ENCODE results near the gene DACT3. TPM values are rescaled to one million over a fixed set of nuclear protein-coding genes. Genes with fewer than 3 reads are reported as not detected.
A peak's percentile ranks its signal among the peaks of the same experiment; 100 is the strongest.

DACT3 gene
- total and polyA plus RNA-seq, 2 experiments from 2014 or later, result 0.78 to 2.6 TPM

DNA sequence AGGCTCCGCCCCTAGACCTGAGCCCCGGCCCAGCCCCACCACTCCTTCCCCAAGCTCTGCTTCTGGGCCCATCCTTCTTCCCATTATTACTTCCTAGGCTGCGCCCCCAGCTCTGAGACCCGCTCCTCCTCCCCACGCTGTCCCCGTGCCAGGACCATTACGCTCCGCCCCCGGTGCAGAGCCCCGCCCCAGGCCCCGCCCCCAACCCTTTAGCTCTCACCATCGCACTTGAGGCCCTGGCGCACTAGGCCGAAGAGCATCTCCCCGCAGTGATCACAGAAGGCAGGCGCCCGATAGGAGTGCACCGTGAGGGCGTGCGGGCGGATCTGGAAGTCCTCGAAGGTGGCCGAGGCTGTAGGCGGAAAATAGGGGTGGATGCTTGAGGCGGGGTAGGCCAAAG lies 49.7 kb upstream of the DACT3 start:
- Mint-ChIP-seq H3K36me3 (ENCODE audit: low read depth) (peaks cover 51% of the 10 kb centered on the region), H3K9me3 (no peaks in the 10 kb centered on the region), H3K4me1 (peaks cover 18% of the 10 kb centered on the region), H3K4me3 (no peak overlapping the region), H3K27ac (no peak overlapping the region), H3K27me3 (ENCODE audit: insufficient read depth, low read depth, poor library complexity) (peaks cover 12% of the 10 kb centered on the region)
- Histone ChIP-seq H3F3A (replicated peaks; ENCODE audit: low read depth) (peaks cover 14% of the 10 kb centered on the region), H2AFZ (no peak overlapping the region), H3K4me3 (no peak overlapping the region), H3K27ac (ENCODE audit: low read depth) (peak overlapping the region; percentile 84), H3K79me2 (replicated peaks; ENCODE audit: insufficient read depth) (peaks cover 28% of the 10 kb centered on the region), H3K4me2 (no peak overlapping the region), H3K27me3 (ENCODE audit: insufficient read depth) (no peaks in the 10 kb centered on the region), H3K36me3 (ENCODE audit: insufficient read depth) (0 out of 2 replicates have a peak, but pooled peaks cover 13% of the 10 kb centered on the region), H3K9me2 (ENCODE audit: insufficient read depth) (no peaks in the 10 kb centered on the region), H4K20me1 (replicated peaks; ENCODE audit: insufficient read depth) (peaks cover 24% of the 10 kb centered on the region), H3K4me1 (ENCODE audit: insufficient read depth) (peaks cover 20% of the 10 kb centered on the region)
- peak; percentile 76 for ATAC-seq
- peak; percentile 54 for TF ChIP-seq POLR2AphosphoS5 (IDR thresholded peaks at IDR 0.05; ENCODE audit: low read depth)
- TF ChIP-seq STAT1 (IDR thresholded peaks at IDR 0.05; ENCODE audit: unreplicated experiment), result no peak
- peak; percentile 89 for DNase-seq (ENCODE audit: low spot score)

DNA sequence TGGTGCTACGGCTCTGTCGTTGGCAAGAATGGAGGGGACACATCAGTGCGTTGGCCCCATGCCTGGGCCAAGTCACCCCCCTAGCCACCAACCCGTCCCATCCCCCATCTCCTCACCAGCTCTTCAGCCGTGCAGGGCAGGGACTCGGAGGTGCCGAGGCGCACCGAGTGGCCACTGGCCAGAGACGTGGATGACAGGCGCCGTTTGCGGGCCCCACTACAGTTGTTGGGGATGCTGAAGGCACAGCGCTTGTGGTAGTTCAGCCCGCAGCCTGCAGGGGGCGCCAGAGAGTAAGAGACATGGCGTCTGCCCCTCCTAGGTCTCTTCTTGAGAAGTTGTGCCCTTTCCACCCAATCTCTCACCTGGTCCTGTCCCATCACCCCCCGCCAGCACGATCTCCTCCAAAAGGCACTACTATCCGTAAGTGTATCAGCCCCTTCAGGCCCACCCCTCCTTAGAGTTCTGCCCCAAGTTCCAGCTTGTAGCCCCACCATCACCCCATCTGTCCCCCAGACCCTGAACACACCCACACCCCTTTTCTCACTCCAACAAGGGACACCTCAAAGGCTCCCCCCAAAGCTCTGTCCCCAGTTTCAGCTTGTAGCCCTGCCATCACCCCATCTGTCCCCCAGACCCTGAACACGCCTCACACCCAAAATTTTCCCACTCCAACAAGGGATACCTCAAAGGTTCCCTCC lies 43.5 kb upstream of the DACT3 start:
- H3K36me3 Mint-ChIP-seq (ENCODE audit: low read depth), result peaks cover 79% of the 10 kb centered on the region
- no peak overlapping the region for H3K27ac Mint-ChIP-seq
- no peaks in the 10 kb centered on the region for H3K79me2 ChIP-seq (replicated peaks; ENCODE audit: insufficient read depth)
- no peaks in the 10 kb centered on the region for H3K27me3 ChIP-seq (ENCODE audit: insufficient read depth)
- H2AFZ ChIP-seq, result no peak overlapping the region
- ATAC-seq (peak; percentile 97), DNase-seq (ENCODE audit: low spot score) (peak; percentile 95)
- H3K9me2 ChIP-seq (ENCODE audit: insufficient read depth), result no peaks in the 10 kb centered on the region
- no peak overlapping the region; the same call in 2 of the 3 replicates for H3K4me3 Mint-ChIP-seq
- H3K4me3 ChIP-seq, result no peak overlapping the region
- peaks cover 39% of the 10 kb centered on the region for H3K36me3 ChIP-seq (ENCODE audit: insufficient read depth)
- H4K20me1 ChIP-seq (replicated peaks; ENCODE audit: insufficient read depth), result peaks cover 21% of the 10 kb centered on the region
- H3K4me2 ChIP-seq, result no peak overlapping the region
- 0 out of 3 replicates have a peak, but pooled peaks cover 2% of the 10 kb centered on the region for H3K4me1 Mint-ChIP-seq
- peaks cover 10% of the 10 kb centered on the region for H3K27me3 Mint-ChIP-seq (ENCODE audit: insufficient read depth, low read depth, poor library complexity)
- TF ChIP-seq, protein P1, sequence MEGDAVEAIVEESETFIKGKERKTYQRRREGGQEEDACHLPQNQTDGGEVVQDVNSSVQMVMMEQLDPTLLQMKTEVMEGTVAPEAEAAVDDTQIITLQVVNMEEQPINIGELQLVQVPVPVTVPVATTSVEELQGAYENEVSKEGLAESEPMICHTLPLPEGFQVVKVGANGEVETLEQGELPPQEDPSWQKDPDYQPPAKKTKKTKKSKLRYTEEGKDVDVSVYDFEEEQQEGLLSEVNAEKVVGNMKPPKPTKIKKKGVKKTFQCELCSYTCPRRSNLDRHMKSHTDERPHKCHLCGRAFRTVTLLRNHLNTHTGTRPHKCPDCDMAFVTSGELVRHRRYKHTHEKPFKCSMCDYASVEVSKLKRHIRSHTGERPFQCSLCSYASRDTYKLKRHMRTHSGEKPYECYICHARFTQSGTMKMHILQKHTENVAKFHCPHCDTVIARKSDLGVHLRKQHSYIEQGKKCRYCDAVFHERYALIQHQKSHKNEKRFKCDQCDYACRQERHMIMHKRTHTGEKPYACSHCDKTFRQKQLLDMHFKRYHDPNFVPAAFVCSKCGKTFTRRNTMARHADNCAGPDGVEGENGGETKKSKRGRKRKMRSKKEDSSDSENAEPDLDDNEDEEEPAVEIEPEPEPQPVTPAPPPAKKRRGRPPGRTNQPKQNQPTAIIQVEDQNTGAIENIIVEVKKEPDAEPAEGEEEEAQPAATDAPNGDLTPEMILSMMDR (conservative IDR thresholded peaks at IDR 0.05; ENCODE audit: low read depth in 2 of 2), result peak; percentile 85 to 93
- TF ChIP-seq ZNF331 (CRISPR knock-in tag; IDR thresholded peaks at IDR 0.05; ENCODE audit: low read depth), result no peak
- H3F3A ChIP-seq (replicated peaks; ENCODE audit: low read depth), result peaks cover 12% of the 10 kb centered on the region; the same call in 1 of the 2 replicates
- H3K27ac ChIP-seq (ENCODE audit: low read depth), result no peak overlapping the region
- no peaks in the 10 kb centered on the region for H3K4me1 ChIP-seq (ENCODE audit: insufficient read depth)
- no peaks in the 10 kb centered on the region for H3K9me3 Mint-ChIP-seq

DNA sequence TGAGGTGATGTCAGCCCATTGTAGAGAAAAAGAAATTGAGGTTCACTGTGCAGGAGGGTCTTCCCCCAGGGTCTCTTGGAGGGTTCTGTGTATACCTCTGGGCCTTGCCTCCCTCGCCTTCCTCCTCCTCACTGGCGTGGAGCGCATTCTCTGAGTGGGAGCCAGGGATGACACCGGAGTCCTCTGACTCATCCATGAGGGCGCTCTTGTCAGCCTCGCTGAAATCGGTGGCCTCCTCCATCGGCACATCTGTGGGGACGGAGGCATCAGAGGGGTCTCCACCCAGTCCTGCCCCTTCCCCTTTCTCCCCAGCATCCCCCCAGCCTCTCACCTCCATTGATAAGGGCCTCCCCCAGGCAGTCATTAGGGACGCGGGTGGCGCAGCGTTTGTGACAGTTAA lies 39.7 kb upstream of the DACT3 start:
- H3K27ac Mint-ChIP-seq, result no peak overlapping the region
- no peaks in the 10 kb centered on the region for H3K9me2 ChIP-seq (ENCODE audit: insufficient read depth)
- H2AFZ ChIP-seq, result no peak overlapping the region
- H3F3A ChIP-seq (replicated peaks; ENCODE audit: low read depth), result peaks cover 19% of the 10 kb centered on the region; the same call in 1 of the 2 replicates
- H3K4me2 ChIP-seq, result no peak overlapping the region
- H3K4me1 ChIP-seq (ENCODE audit: insufficient read depth), result peaks cover 4% of the 10 kb centered on the region; the same call in 1 of the 2 replicates
- no peak for ATAC-seq
- no peaks in the 10 kb centered on the region for H3K27me3 ChIP-seq (ENCODE audit: insufficient read depth)
- peaks cover 51% of the 10 kb centered on the region for H3K36me3 ChIP-seq (ENCODE audit: insufficient read depth)
- H3K27ac ChIP-seq (ENCODE audit: low read depth), result no peak overlapping the region
- H4K20me1 ChIP-seq (replicated peaks; ENCODE audit: insufficient read depth), result peaks cover 37% of the 10 kb centered on the region
- no peaks in the 10 kb centered on the region for H3K9me3 Mint-ChIP-seq
- peaks cover 72% of the 10 kb centered on the region for H3K36me3 Mint-ChIP-seq (ENCODE audit: low read depth)
- no peak overlapping the region for H3K4me3 Mint-ChIP-seq
- H3K4me1 Mint-ChIP-seq, result peaks cover 12% of the 10 kb centered on the region
- no peak overlapping the region for H3K4me3 ChIP-seq
- no peak for DNase-seq (ENCODE audit: low spot score)
- H3K79me2 ChIP-seq (replicated peaks; ENCODE audit: insufficient read depth), result 0 out of 2 replicates have a peak, but pooled peaks cover 3% of the 10 kb centered on the region
- H3K27me3 Mint-ChIP-seq (ENCODE audit: insufficient read depth, low read depth, poor library complexity), result peaks cover 13% of the 10 kb centered on the region
- TF ChIP-seq CREB1 (CRISPR knock-in tag; IDR thresholded peaks at IDR 0.05; ENCODE audit: low read depth) (no peak), POLR2AphosphoS5 (IDR thresholded peaks at IDR 0.05; ENCODE audit: low read depth) (no peak), ZNF331 (CRISPR knock-in tag; IDR thresholded peaks at IDR 0.05; ENCODE audit: low read depth) (no peak), ZNF114 (CRISPR knock-in tag; IDR thresholded peaks at IDR 0.05) (no peak), EZH2phosphoT487 (IDR thresholded peaks at IDR 0.05; ENCODE audit: unreplicated experiment) (no peak)
- TF ChIP-seq, protein P2, sequence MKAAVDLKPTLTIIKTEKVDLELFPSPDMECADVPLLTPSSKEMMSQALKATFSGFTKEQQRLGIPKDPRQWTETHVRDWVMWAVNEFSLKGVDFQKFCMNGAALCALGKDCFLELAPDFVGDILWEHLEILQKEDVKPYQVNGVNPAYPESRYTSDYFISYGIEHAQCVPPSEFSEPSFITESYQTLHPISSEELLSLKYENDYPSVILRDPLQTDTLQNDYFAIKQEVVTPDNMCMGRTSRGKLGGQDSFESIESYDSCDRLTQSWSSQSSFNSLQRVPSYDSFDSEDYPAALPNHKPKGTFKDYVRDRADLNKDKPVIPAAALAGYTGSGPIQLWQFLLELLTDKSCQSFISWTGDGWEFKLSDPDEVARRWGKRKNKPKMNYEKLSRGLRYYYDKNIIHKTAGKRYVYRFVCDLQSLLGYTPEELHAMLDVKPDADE (IDR thresholded peaks at IDR 0.05), result no peak

Measured in GM23338 (cell line).